HG03558 (cell line): Measurements from ENCODE around the gene TTC31.
"Not testable (repeated sequence)": the region's sequence is repeated elsewhere in the genome, so short reads cannot be mapped to it uniquely, and the experiment has no call there.

Source experiments
- ATAC-seq: cut with Tn5 transposase; IDR thresholded peaks from one replicate; pipeline ENCODE4 v1.9.1; 2021; ENCODE audit warnings: moderate number of reproducible peaks; ENCODE audit not compliant: unreplicated experiment; ENCODE audit errors: extremely low read depth

The TTC31 gene

GRCh38 chr2:74481431-74481830 lies 1.4 kb upstream of the TTC31 start:
- no peak for ATAC-seq

GRCh38 chr2:74481961-74482800 lies 700 bp upstream of the TTC31 start:
- ATAC-seq: peak; percentile 23

GRCh38 chr2:74483675-74484164 lies 839 bp downstream of the TTC31 start:
- ATAC-seq: not testable (repeated sequence)

- no peak for ATAC-seq
These were observed 3.3 kb downstream of the TTC31 start for GRCh38 chr2:74486141-74486540.

GRCh38 chr2:74488643-74489481 lies 6.0 kb downstream of the TTC31 start:
- no peak for ATAC-seq

GRCh38 chr2:74489906-74490305 lies 7.0 kb downstream of the TTC31 start:
- ATAC-seq: no peak

- no peak for ATAC-seq
These were observed 9.0 kb downstream of the TTC31 start for GRCh38 chr2:74491648-74492544.

GRCh38 chr2:74493546-74493945 lies 10.7 kb downstream of the TTC31 start:
- ATAC-seq: no peak

GRCh38 chr2:74495440-74495839 lies 12.6 kb downstream of the TTC31 start:
- no peak for ATAC-seq

GRCh38 chr2:74496997-74497776 lies 14.3 kb downstream of the TTC31 start:
- ATAC-seq: no peak

- no peak for ATAC-seq
These were observed 15.1 kb downstream of the TTC31 start for GRCh38 chr2:74497777-74498499.

GRCh38 chr2:74498500-74499266 lies 15.8 kb downstream of the TTC31 start:
- no peak for ATAC-seq

- ATAC-seq: no peak
These were observed 16.5 kb downstream of the TTC31 start, which contains the start of gene LBX2 for GRCh38 chr2:74499267-74499939. TSS of gene LBX2 (minus strand) at chr2:74499603. CDS start at chr2:74499537, 66 bp downstream.

GRCh38 chr2:74499940-74500577 lies 17.2 kb downstream of the TTC31 start:
- no peak for ATAC-seq

GRCh38 chr2:74500578-74500946 lies 17.7 kb downstream of the TTC31 start:
- ATAC-seq: no peak

- no peak for ATAC-seq
These were observed 18.6 kb downstream of the TTC31 start for GRCh38 chr2:74501335-74502071.
